ENCODE results near the gene MCU. TPM values are rescaled to one million over a fixed set of nuclear protein-coding genes. Genes with fewer than 3 reads are reported as not detected.

The MCU gene
- total and polyA plus RNA-seq, 2 of the 4 experiments (the other 2 are of a cell fraction): 36.2 to 36.7 TPM

DNA sequence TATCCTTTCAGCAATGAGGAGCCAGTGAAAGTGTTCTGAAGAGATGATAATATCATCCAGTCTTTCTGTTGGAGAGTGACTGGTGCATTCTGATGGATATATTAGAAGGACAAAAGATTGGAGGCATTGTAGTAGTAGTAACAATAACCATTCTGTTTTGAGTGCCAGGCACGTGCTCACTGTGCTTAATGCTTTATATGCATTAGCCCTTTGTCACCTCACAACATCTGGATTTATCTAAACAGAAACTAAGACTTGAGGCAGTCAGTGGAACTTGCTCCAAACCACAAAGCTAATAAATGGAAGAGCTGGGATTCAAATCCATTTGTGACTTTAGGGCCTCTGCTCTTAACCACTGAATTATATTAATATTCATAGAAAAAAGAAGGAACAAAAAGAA is 117.1 kb downstream of the MCU start:
- no peak overlapping the region for H3K56ac ChIP-seq (ENCODE audit: extremely low read depth, insufficient read depth, low read length)
- no peak overlapping the region for H2BK15ac ChIP-seq (ENCODE audit: low read depth, low read length)
- H4K20me1 ChIP-seq (ENCODE audit: insufficient read depth, low read length): 0 out of 2 replicates have a peak, but pooled peaks cover 6% of the 10 kb centered on the region
- H2AFZ ChIP-seq (replicated peaks; ENCODE audit: low read length, poor library complexity): no peak overlapping the region
- no TSS peak for BruUV-seq (replicated peaks)
- 0 out of 2 replicates have a peak, but pooled peaks cover 3% of the 10 kb centered on the region for H3K9me1 ChIP-seq (ENCODE audit: insufficient read depth, low read length)
- no peak overlapping the region for H3K14ac ChIP-seq (replicated peaks; ENCODE audit: low read depth, low read length)
- ATAC-seq (ENCODE audit: low read depth) (no peak), DNase-seq (peak; percentile 64)
- H4K5ac ChIP-seq (ENCODE audit: low read depth, low read length): peak overlapping the region; percentile 16; the same call in 1 of the 2 replicates
- H3K27ac ChIP-seq (ENCODE audit: insufficient read depth, low read length): no peak overlapping the region
- no peak overlapping the region for H2AK9ac ChIP-seq (replicated peaks; ENCODE audit: low read depth, low read length, poor library complexity)
- H4K91ac ChIP-seq (ENCODE audit: insufficient read depth, low read depth, low read length): no peak overlapping the region
- H3K4me1 ChIP-seq (ENCODE audit: control insufficient read depth, insufficient read depth, low read length): peaks cover 3% of the 10 kb centered on the region; the same call in 1 of the 2 replicates
- intact Hi-C loops (cut with micrococcal nuclease): no loop called here
- H4K8ac ChIP-seq (ENCODE audit: low read depth in 2 of 2, low read length in 2 of 2): no peak overlapping the region
- no peak overlapping the region for H3K23ac ChIP-seq (ENCODE audit: low read depth, low read length)
- no peak for TF ChIP-seq RAD21 (IDR thresholded peaks at IDR 0.05; ENCODE audit: low read length)
- TF ChIP-seq MXI1 (IDR thresholded peaks at IDR 0.05; ENCODE audit: borderline replicate concordance, low read depth, low read length): no peak
- peak; percentile 65; the same call in 1 of the 2 replicates for TF ChIP-seq BHLHE40 (IDR thresholded peaks at IDR 0.05; ENCODE audit: low read depth, low read length)
- H3K4ac ChIP-seq (ENCODE audit: low read depth, low read length): no peak overlapping the region
- H3K18ac ChIP-seq (ENCODE audit: low read depth, low read length): peak overlapping the region; percentile 23; the same call in 1 of the 2 replicates
- H2BK120ac ChIP-seq (ENCODE audit: low read depth, low read length): no peak overlapping the region
- ChIA-PET CTCF (no interaction called here), POLR2A (ENCODE audit: unreplicated experiment) (no interaction called here)
- in situ Hi-C loops (cut with MboI; ENCODE audit: low sequenced_read_pairs): no loop called here
- H3K4me3 ChIP-seq (ENCODE audit: insufficient read depth, low read depth, low read length): no peak overlapping the region
- WGBS, 2 experiments (ENCODE audit: extremely low coverage in 2 of 2, insufficient read length in 1 of 2): no CpG with 5 or more reads among the region's 1 CpG
- no peak overlapping the region; the same call in 1 of the 2 replicates for H3K4me2 ChIP-seq (ENCODE audit: low read depth, low read length)
- H3K27me3 ChIP-seq (ENCODE audit: control insufficient read depth, insufficient read depth, low read length): no peaks in the 10 kb centered on the region
- H2AK5ac ChIP-seq (ENCODE audit: low read depth, low read length): no peak overlapping the region
- no peak overlapping the region for H3K9ac ChIP-seq (ENCODE audit: low read depth, low read length)
- dilution Hi-C loops (cut with HindIII; ENCODE audit: low sequenced_read_pairs, unreplicated experiment): no loop called here
- no peak overlapping the region for H2BK5ac ChIP-seq (ENCODE audit: low read depth, low read length, poor library complexity, severe bottlenecking)
- peaks cover 17 to 46% of the 10 kb centered on the region in 2 experiments for H3K79me1 ChIP-seq (ENCODE audit: low read depth in 1 of 2, low read length in 2 of 2)
- H2BK20ac ChIP-seq (ENCODE audit: low read depth, low read length): no peak overlapping the region
- no peaks in the 10 kb centered on the region for H3K9me3 ChIP-seq (ENCODE audit: control insufficient read depth, insufficient read depth, low read length)
- H3K36me3 ChIP-seq (ENCODE audit: control insufficient read depth, insufficient read depth, low read length): 0 out of 2 replicates have a peak, but pooled peaks cover 2% of the 10 kb centered on the region

All from IMR-90 (cell line).